ENCODE results near the gene CYS1. TPM values are rescaled to one million over a fixed set of nuclear protein-coding genes. Genes with fewer than 3 reads are reported as not detected.

Gene CYS1
- total RNA-seq, 1 donor: not detected

Small RNAs within 50 kb of the gene (small RNA-seq; reads per million reads assigned to genes)
- not detected for gene RF00568

Other genes starting within 250 kb of the CYS1 start
- 4.8 TPM for gene TAF1B, start 236.9 kb downstream of the CYS1 start, total RNA-seq
- 0.54 TPM for gene GRHL1, start 128.7 kb downstream of the CYS1 start, total RNA-seq
- gene KLF11, start 36.9 kb downstream of the CYS1 start, total RNA-seq: 13.5 TPM
- gene RRM2, start 42.3 kb upstream of the CYS1 start, total RNA-seq: 7.0 TPM
- 68.9 TPM for gene HPCAL1, start 222.5 kb upstream of the CYS1 start, total RNA-seq

All from hematopoietic multipotent progenitor cell (in vitro differentiated cells).